Pons (tissue), 1 donor: ENCODE results near the gene OPCML.

ENCODE experiments used
- DNase-seq: peaks from one replicate; pipeline ENCODE4 v3.0.0-alpha.2; 2016; ENCODE audit warnings: low spot score

The OPCML gene

DNA sequence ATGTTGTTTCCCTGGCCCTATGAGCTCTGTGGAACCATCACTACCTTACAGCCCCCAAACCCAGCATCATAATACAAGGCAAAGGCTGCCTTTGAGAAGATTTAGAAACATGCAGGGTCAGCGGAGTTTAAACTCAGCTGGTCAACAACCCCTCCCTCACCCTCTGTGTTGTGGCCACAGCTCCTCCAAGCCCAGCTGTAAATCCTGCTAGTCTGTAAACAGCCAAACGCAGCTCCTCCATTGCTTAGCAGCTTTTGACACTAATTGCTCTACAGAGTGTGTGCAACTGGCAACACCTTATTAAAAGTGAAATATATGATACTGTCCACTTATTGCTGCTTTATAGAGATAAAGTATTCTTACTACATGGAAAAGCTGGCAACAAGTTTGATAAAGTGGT lies 29.1 kb downstream of the OPCML start:
- no peak for DNase-seq

DNA sequence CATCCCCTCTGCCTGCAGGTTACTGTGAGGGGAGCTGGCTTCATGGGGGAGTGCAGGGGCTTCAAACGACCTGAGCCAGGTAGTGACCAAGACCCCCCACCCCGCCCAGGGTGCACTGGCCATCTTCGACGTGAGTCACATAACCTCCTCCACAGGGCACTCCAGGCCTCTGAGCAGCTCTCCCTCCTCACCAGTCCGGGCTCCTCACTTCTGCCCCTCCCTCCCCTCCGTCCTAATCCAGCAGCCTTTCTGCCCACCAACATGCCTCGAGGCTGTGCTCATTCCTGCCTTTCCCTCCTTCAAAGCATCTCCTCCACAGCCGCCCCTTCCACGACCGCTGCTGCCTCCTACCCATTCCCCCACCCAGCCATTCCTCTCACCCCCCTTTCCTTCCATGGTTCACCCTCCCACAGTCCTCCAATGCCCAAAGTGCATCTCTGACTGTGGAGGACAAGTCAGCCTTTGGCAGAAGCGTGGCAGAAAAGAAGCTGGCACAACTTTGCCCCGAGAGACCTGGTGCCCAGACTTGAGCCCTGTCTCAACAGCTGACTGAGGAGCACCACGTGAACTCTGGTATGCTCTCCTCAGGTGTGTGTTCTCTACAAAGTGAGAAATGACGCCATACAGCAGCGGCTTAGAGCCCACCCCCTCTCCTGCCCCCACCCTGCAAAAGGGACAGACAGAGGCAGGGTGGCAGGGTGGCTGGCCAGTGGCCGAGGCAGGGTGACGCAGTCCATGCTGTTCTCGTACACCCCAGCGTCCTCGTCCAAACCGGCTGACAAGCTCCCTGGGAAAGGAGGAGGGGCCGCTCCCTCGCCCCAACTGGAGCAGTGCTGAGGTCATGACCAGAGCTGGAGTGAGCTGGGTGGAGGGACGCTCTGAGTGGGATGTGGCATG lies 30.4 kb downstream of the OPCML start:
- DNase-seq: no peak

DNA sequence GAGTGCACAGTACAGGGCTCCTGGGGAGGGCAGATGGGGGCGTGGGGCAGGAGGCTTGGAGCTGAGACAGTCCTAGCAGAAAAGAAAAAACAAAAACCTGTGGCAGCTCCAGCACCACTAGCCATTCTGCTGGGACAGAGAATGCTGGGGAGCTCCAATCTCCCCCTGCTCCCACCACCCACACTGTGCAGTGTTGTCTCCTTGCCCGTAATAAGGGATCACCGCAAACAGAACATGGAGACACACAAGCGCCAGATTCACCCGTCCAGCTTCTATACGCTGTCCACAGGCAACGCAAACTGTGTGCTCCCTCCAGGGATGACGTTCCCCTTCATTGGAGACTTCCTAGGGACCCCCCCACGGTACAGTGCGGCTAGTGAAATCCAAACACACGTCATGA lies 31.4 kb downstream of the OPCML start:
- no peak for DNase-seq

DNA sequence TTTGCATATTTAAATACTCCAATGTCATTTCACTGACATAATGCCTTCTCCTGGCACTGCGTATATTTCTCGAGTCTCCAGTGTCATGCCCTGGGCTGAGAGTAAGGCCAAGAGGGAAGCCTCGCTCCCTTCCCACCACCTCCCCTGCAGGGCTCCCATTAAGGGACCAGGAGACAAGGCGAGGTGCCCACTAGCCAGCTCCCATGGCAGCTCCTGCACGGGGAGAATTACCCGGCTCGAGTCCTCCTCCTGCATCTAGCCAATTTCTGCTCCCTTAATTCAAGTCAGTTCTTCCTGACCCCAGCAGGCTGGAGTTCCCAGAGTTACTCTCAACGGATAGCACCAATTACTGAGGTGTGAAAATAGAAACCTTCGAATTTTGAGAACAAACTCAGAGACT lies 31.9 kb downstream of the OPCML start:
- no peak for DNase-seq

DNA sequence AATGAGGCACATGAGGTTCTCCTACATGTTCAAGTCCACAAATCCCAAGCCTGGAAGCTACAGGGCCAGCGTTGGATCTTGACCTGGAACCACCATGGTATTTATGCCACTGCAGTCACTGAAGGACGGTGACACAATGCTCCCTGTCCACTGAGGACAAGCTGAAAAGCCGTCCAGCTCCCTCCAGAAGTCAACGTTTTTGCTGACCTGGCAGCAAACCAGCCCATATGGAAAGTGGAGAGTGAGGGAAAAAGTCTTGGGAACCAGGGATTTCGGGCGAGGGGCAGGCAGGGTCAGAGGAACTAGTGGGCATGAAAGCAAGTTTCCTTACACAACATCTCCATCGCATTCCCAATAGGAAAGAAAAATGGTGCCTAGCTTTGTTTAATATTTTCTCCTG lies 33.3 kb downstream of the OPCML start:
- no peak for DNase-seq

DNA sequence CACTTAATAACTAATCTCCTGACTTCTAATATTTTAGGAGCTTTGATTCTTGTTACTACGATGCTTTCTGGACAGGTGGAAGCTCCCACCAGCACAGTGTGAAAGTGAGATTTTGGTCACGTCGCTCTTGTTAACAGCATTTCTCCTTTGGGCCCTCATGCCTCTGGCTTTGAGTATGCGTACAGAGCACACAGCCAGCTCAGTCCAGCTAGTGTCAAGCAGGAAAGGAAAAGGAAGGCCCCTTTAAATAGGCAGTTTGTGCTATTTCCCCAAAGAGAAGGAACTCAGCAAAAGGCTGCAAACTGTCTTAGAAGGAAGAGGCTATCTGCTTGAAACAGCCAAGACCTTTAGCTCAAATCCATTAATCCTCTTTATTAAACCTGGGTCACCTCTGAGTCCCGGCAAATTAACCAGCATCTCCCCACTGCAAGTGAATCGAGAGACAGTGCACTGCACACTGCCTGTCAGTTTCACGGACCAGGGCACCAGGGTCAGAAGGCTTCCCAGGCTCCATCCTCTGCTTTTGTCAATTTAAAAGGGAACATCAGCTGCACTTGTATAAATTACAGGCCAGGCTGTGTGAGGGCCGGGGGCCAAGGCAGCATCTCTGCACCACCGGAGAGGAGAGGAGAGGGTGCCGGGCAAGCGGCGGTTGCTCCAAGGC lies 34.7 kb downstream of the OPCML start:
- DNase-seq: no peak

DNA sequence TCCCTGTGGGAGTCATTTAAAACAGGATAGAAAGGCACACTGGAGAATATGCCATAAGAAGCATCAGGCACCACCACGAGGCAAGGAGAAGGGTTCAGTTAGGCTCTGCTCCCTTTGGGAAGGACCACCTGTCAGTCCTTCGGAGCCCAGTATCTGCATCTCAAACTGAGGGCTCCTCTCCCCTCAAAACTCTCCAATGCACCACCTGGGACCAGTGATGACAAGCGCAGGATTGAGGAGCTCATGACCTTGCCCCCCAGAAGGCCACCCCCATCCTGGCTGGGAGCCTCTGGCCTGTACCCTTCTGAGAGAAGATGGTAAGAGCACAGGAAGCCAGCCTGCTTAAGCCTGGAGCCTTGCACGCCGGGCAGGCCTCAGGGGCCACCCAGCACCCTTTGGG lies 39.4 kb downstream of the OPCML start:
- DNase-seq: no peak

DNA sequence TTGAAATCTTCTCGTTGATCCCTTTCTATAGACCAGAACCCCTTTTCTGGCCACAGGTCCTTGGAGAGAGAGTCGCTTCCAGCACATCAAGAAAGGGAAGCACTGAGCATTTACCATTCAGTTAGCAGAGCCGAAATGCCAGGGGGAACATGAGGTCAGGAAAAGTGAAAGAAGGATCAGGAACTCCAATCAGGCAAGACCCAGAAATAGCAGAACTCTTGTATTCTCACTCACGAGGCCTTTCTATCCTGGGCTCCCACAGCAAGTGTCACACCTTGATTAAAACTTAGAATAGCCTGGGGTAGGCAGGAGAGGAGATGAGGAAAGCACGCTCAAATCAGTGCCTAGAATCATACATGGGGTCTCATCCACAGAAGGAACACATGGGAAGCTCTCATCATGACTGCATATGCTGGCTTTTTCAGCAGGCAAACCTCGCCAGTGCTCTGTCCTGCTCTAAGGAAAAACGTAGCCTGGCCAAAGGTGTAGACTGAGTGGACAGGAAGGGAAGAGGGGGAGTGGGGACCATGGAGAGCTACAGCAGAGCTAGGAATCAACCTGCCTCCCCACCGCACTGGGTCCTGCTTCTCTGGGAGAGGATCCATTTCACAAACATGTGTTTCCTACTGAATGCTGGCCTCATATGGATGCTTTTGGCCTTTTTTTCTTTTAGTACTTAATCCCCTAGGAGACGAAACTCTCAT lies 40.5 kb downstream of the OPCML start:
- no peak for DNase-seq

DNA sequence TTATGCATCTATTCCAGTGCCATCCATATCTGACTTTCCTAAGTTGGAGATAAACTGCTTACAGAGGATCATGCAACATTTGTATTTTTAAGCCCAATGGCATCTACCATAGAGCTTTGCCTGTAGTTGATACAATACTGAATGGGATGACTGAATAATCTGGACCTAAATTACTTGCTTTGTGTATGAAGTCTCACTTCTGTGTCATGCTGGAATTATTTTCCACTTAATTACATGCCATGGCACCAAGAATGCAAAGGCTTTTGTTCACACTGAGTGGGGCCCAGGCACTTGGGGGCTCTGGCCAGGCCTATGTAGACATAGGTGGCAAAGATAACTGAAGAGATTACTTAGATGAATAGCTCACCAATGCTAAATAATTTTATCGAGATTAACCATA lies 51.6 kb downstream of the OPCML start:
- no peak for DNase-seq

DNA sequence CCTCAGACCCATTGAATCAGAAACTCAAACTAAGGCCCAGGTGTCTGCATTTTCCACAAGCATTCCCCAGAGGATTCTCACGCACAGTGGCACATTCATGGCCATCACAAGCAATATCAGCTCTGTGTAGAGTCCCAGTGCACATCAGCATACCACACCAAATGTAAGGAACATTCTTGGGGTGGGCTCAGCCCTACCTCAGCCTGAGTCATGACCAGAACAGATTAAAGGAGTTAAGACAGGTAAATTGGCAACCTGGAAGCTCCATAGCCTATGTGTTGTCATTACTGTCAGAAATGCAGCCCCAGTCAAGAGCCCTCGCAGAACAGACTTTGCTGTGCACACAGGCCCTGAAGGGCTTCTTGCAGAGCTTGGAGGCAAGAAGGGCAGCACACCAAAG lies 53.1 kb downstream of the OPCML start:
- no peak for DNase-seq

DNA sequence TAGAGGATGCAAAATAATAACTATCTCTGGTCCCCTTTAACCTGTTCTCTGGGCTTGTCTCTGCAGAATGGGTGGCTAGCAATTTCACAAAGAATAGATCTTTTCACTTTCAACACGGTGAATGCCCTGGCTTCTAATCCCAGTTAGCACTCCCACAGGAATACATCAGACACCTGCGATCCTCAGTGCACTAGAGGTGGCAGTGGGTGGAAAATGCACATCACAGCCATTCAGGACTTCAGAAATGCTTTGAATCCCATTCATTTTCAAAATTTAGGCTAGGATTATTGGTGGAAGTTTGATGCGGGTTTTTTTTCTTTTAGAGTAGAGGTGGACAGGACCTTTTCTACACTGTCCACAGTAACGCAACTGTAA lies 55.1 kb downstream of the OPCML start:
- no peak for DNase-seq

DNA sequence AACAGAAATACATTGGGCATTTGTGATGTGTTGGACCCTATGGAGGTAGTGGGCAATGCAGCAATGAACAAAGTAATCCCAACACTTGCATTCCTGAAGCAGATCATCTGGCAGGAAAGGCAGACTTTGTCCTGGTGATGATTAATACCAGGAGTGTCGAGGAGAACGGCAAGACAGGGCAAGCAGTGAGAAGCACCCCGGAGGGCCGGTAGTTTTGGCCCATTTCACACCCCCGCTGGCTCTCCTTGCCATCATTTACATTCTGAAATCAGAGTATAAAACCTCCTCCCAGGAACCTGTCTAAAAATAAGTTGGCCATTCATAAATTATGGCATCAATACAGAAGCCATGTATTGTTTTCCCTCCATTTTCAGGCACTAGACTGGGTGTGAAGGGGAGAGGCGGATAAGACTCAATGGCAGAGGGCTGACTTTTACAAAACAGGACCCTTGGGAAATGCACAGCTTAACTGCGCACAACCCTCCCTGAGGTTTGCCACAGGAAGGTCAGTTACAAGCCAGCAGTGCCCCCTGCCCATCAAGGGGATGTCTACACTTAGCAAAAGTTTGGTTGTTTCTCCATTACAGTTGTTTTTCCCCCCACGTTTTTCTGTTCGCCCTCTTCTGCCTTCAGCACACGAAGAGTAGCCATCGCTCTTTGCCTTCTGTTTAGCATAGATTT lies 55.6 kb downstream of the OPCML start:
- DNase-seq: no peak

DNA sequence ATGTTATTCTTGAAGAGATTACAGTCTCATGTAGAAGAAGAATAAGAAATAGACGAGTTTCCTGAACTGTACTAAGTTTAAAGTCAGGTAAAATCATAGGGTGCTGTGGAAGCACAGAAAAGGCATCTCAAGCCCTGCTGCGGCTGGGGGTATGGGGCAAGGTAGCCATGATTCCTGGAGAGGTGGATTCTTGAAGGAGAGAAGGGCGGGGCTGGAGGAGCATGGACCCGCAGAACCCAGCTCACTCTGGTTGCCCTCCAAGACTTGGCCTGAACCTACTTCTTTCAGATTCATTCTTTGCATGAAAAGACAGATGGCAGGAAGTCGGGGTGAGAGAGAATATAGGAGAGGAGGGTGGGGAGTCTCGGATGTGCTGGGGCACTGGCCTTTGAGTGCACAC lies 57.8 kb downstream of the OPCML start:
- DNase-seq: no peak

DNA sequence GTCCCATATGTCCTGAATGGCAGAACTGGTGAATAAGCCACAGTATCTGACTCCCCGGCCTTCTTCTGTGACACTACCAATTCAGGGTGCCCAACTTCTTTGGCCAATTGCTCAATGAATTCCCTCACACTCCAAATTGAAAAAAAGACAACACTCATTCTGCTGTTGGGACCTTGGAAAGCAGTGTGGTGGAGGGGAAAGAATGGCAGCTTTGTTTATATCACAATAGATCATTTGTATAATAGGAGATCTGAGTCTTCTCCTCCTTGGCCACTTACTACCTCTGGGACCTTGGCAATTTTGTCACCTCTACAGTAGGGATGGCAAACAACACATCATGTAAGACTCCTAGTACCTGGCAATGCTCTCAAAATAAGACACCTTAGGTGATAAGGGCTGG lies 64.6 kb downstream of the OPCML start:
- DNase-seq: peak; percentile 95

DNA sequence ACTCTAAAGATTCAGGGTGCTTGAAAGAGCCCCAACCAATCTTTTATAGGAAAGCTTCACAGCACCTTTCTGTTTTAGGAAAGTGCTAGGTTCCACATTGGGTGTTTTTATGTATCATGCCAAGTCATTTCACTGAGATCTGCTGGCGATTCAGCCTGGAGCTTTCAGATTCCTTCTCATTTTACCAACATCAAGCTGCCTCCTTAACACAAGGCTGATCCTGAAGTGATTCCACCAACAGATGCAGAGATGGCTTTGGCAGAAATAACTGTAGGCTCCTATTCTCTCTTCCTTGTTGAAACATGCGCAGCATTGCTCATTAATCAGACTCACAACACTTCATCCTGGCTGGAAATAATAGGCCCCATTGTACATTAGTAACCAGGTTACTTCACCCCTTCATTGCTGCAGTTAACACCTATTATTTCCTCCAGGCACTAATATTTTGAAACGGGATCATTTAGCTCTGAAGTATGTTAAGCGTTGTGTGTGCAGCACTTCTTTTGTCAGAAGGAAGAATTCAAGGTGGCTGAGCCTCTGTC lies 89.0 kb downstream of the OPCML start:
- DNase-seq: no peak

DNA sequence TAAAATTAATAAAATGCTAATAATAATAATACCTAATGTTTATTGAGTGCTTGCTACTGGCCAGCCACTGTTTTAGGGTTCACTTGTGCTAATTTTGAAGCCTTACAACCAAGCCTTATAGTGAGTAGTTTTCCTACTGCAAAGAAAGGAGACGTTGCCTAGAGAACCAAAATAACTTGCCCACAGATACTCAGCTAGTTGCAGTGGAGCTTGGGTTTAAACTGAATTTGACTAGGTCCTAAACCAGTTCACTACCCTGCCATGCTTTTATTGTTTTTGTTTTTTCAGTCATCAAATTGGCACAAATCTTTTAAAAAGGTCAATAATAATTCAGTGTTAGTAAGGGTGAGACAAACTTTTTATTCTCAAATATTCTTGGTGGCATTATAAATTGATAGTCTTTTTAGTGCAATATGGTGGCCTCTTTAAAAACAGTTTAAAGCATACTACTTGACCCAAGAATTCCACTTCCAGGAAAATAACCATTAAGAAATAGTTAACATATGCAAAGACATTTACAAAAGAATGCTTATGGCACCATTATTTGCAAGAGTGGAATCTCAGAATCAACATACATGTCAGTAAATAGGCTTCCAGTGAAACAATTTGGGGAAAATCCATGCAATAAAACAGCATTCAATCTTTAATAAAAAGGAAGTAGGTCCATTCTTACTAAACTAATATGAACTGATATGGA lies 90.2 kb downstream of the OPCML start:
- DNase-seq: no peak

DNA sequence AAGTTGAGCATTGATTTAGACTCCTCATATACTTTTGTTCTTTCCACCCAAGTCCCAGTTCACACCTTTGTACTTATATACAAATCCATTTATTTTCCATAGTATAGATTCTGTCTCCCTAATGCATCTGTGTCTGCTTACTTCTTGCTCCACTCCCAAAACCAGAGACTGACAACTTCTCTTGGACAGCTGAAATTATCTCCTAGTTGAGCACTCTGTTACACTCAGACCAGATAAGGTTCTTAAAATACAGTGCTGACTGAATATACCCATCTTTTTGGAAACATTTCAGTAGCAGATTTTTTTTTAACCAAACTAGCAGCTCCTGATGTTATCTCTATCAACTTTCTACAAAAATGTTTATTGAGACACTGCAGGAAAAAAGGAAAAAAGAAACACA lies 106.3 kb downstream of the OPCML start:
- no peak for DNase-seq

DNA sequence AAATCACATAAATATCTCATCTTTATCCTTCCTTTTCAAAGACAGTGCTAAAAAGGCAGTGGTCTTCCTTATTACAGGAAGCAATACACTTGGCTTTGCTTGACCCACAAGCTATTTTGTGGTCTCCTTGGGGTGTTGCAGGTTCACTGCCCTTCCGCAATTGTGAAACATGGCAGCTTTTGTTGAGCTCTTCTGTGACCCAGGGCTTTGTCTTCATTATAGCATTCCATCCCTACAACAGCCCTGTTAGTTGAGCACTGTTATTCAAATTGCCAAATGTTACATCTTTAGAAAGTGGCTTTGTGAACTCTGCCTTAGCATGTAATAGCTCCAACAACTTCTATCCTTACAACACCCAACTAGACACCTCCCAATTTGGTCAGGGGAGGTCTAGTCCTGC lies 107.1 kb downstream of the OPCML start:
- no peak for DNase-seq

DNA sequence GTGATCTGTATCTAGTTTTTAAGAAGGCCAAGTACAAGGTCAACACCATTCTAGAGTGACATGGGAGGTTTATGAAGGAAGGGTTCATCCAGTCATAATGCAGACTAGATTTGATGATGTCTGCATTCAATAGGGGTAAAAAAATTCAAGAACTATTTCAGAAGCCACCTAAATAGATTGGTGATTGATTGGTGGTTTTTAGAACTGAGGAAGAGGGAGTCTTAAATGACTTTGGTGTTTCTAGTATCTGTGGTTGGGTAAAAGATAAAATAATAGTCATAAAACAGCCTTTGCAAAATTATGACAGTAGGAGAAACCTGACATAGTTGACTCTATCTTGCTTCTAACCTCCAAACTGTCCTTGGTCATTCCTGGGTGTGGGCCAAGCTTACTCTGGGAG lies 114.1 kb downstream of the OPCML start:
- no peak for DNase-seq

DNA sequence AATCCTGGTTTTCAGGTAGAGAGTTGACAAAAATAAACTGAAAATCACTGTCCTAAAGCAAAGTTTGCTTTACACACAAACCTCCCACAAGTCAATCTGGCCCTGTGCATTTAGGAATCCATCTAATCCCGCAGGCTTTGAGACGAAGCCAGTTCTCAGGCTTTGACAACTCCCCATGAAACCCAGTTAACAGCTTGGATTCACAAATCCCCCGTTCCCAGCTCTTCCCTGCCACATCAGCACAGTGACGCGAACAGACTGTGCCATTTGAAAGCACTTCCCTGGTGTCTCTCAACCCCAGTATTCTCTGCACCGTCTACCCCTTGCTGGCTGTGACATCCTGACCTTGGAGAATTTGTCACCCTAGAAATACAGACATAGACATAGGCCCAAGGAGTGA lies 117.8 kb downstream of the OPCML start:
- DNase-seq: no peak

DNA sequence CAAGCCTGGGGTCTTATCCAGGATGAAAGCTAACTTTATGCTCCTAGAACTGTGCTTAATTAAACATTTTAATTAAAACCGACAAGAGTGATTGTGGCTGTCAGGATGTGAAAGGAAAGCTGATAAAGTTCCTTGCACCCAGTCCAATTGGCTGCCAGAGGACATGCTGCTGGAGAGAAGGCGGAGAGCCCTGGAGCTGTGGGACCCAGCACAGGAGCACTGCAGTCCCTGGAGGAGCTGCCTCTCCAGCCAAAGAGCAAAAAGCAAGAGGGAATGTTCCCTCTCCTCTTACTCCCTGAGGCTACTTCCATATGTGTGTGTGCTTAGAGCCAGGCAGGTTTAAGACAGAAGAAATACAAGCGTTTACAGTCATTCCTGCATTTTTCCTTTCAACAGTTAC lies 118.6 kb downstream of the OPCML start:
- DNase-seq: no peak

DNA sequence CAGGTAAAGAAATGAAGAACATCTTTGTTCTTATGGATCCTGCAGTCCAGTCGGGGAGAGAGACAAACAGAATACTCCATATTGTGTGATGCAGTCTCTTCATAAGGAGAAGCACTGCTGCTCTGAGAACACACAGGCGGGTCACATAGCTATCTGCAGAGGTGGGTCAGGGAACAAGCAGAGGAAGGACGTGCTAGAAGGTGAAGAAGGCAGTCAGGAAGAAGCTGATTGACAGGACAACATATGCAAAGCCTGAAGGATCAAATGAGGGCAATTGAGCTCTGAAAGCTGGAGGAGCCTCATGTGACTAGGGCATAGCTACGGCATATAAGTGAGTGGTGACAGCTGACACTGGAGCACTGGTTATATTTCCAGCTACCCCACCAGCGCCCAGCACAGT lies 122.5 kb downstream of the OPCML start:
- DNase-seq: no peak
